SJSA1 (cell line): ENCODE results near the gene EFEMP1. TPM values are rescaled to one million over a fixed set of nuclear protein-coding genes. Genes with fewer than 3 reads are reported as not detected.

Experiments
- DNase-seq, 2 experiments: peaks; one replicate each; pipeline ENCODE4 v3.0.0-alpha.2; 2015 to 2020; ENCODE audit warnings: low spot score in 2 of 2, low read depth in 1 of 2
- H3K27ac ChIP-seq: fragments of 250-450 bp; sonication (Bioruptor Pico); 2 replicates; pipeline ENCODE4 v1.5.1; 2020; ENCODE audit warnings: mild to moderate bottlenecking, moderate library complexity
- H3K27me3 ChIP-seq: fragments of 250-450 bp; sonication (Bioruptor Pico); replicated peaks from 2 replicates; pipeline ENCODE4 v1.5.1; 2020; ENCODE audit warnings: mild to moderate bottlenecking, moderate library complexity
- H3K36me3 ChIP-seq: fragments of 250-450 bp; sonication (Bioruptor Pico); 2 replicates; pipeline ENCODE4 v1.5.1; 2020; ENCODE audit warnings: mild to moderate bottlenecking
- H3K4me1 ChIP-seq: fragments of 250-450 bp; sonication (Bioruptor Pico); replicated peaks from 2 replicates; pipeline ENCODE4 v1.6.1; 2021; ENCODE audit warnings: mild to moderate bottlenecking
- H3K4me3 ChIP-seq: fragments of 250-450 bp; sonication (Bioruptor Pico); 2 replicates; pipeline ENCODE4 v1.5.1; 2020; ENCODE audit warnings: mild to moderate bottlenecking
- H3K9me3 ChIP-seq: fragments of 250-450 bp; sonication (Bioruptor Pico); replicated peaks from 2 replicates; pipeline ENCODE4 v1.5.1; 2020; ENCODE audit warnings: mild to moderate bottlenecking
- total RNA-seq: library from RNA; depleted of rRNA; stranded (reverse); fragments of >200 nt; shearing (Covaris generic); gene quantifications from 2 replicates; pipeline ENCODE4 v1.2.3, GENCODE V29; 2014

The EFEMP1 gene
- total RNA-seq, 1 experiment from 2014 or later: 287 TPM

GRCh38 chr2:55922291-55922907 lies 1.2 kb downstream of the EFEMP1 start:
- DNase-seq: no peak

GRCh38 chr2:55919574-55919973 lies 4.0 kb downstream of the EFEMP1 start:
- Histone ChIP-seq H3K9me3 (no peaks in the 10 kb centered on the region), H3K36me3 (peaks cover 56% of the 10 kb centered on the region), H3K4me1 (peaks cover 39% of the 10 kb centered on the region), H3K27me3 (no peaks in the 10 kb centered on the region), H3K4me3 (no peak overlapping the region), H3K27ac (no peak overlapping the region)
- DNase-seq: no peak

More at GRCh38 chr2:55922291-55922907, 1.2 kb downstream of the EFEMP1 start:
- H3K4me1 ChIP-seq: peaks cover 21% of the 10 kb centered on the region
- peak overlapping the region; percentile 62 for H3K4me3 ChIP-seq
- H3K36me3 ChIP-seq: peaks cover 34% of the 10 kb centered on the region
- no peaks in the 10 kb centered on the region for H3K27me3 ChIP-seq
- H3K9me3 ChIP-seq: no peaks in the 10 kb centered on the region
- no peak overlapping the region for H3K27ac ChIP-seq

GRCh38 chr2:55918856-55919255 lies 4.7 kb downstream of the EFEMP1 start:
- Histone ChIP-seq H3K9me3 (no peaks in the 10 kb centered on the region), H3K27me3 (no peaks in the 10 kb centered on the region), H3K36me3 (peaks cover 60% of the 10 kb centered on the region), H3K4me3 (no peak overlapping the region), H3K4me1 (peaks cover 34% of the 10 kb centered on the region), H3K27ac (no peak overlapping the region)
- DNase-seq: no peak

GRCh38 chr2:55917713-55918390 lies 5.7 kb downstream of the EFEMP1 start:
- no peaks in the 10 kb centered on the region for H3K27me3 ChIP-seq
- peaks cover 61% of the 10 kb centered on the region for H3K36me3 ChIP-seq
- no peaks in the 10 kb centered on the region for H3K9me3 ChIP-seq
- no peak for DNase-seq
- H3K4me1 ChIP-seq: peaks cover 33% of the 10 kb centered on the region
- no peak overlapping the region for H3K27ac ChIP-seq
- no peak overlapping the region for H3K4me3 ChIP-seq

GRCh38 chr2:55917117-55917516 lies 6.5 kb downstream of the EFEMP1 start:
- Histone ChIP-seq H3K27me3 (no peaks in the 10 kb centered on the region), H3K4me3 (no peak overlapping the region), H3K4me1 (peaks cover 28% of the 10 kb centered on the region), H3K36me3 (peaks cover 66% of the 10 kb centered on the region), H3K27ac (no peak overlapping the region), H3K9me3 (no peaks in the 10 kb centered on the region)
- DNase-seq: no peak

- DNase-seq: no peak
- no peaks in the 10 kb centered on the region for H3K27me3 ChIP-seq
- peaks cover 25% of the 10 kb centered on the region for H3K4me1 ChIP-seq
- no peak overlapping the region for H3K4me3 ChIP-seq
- no peaks in the 10 kb centered on the region for H3K9me3 ChIP-seq
- H3K36me3 ChIP-seq: peaks cover 65% of the 10 kb centered on the region
- no peak overlapping the region for H3K27ac ChIP-seq
Observed at GRCh38 chr2:55916473-55917049, 7.0 kb downstream of the EFEMP1 start.

GRCh38 chr2:55914786-55915185 lies 8.8 kb downstream of the EFEMP1 start:
- Histone ChIP-seq H3K4me3 (no peak overlapping the region), H3K36me3 (peaks cover 62% of the 10 kb centered on the region), H3K27me3 (no peaks in the 10 kb centered on the region), H3K4me1 (peaks cover 18% of the 10 kb centered on the region), H3K9me3 (no peaks in the 10 kb centered on the region), H3K27ac (no peak overlapping the region)
- no peak for DNase-seq

- no peaks in the 10 kb centered on the region for H3K27me3 ChIP-seq
- no peak overlapping the region for H3K4me3 ChIP-seq
- peaks cover 58% of the 10 kb centered on the region for H3K36me3 ChIP-seq
- DNase-seq: no peak
- no peak overlapping the region for H3K27ac ChIP-seq
- no peaks in the 10 kb centered on the region for H3K9me3 ChIP-seq
- H3K4me1 ChIP-seq: peaks cover 18% of the 10 kb centered on the region
Observed at GRCh38 chr2:55912926-55913325, 10.7 kb downstream of the EFEMP1 start.

- Histone ChIP-seq H3K27ac (no peak overlapping the region), H3K9me3 (no peaks in the 10 kb centered on the region), H3K4me3 (no peak overlapping the region), H3K36me3 (peaks cover 43% of the 10 kb centered on the region), H3K4me1 (peaks cover 2% of the 10 kb centered on the region; the same call in 1 of the 2 replicates), H3K27me3 (no peaks in the 10 kb centered on the region)
- DNase-seq: no peak
Observed at GRCh38 chr2:55910077-55910476, 13.5 kb downstream of the EFEMP1 start.

GRCh38 chr2:55907686-55908085 lies 15.9 kb downstream of the EFEMP1 start:
- no peak overlapping the region for H3K4me3 ChIP-seq
- H3K4me1 ChIP-seq: no peaks in the 10 kb centered on the region
- no peak overlapping the region for H3K27ac ChIP-seq
- peaks cover 50% of the 10 kb centered on the region for H3K36me3 ChIP-seq
- no peak for DNase-seq
- H3K27me3 ChIP-seq: no peaks in the 10 kb centered on the region
- H3K9me3 ChIP-seq: peaks cover 9% of the 10 kb centered on the region; the same call in 1 of the 2 replicates

- Histone ChIP-seq H3K27ac (no peak overlapping the region), H3K4me3 (no peak overlapping the region), H3K9me3 (peaks cover 9% of the 10 kb centered on the region; the same call in 1 of the 2 replicates), H3K4me1 (peaks cover 1% of the 10 kb centered on the region), H3K27me3 (no peaks in the 10 kb centered on the region), H3K36me3 (peaks cover 50% of the 10 kb centered on the region)
- DNase-seq: no peak
Observed at GRCh38 chr2:55906993-55907392, 16.6 kb downstream of the EFEMP1 start.

- H3K36me3 ChIP-seq: peaks cover 43% of the 10 kb centered on the region
- peaks cover 12% of the 10 kb centered on the region for H3K4me1 ChIP-seq
- peaks cover 9% of the 10 kb centered on the region; the same call in 1 of the 2 replicates for H3K9me3 ChIP-seq
- H3K27ac ChIP-seq: no peak overlapping the region
- H3K27me3 ChIP-seq: no peaks in the 10 kb centered on the region
- no peak overlapping the region for H3K4me3 ChIP-seq
- DNase-seq: no peak
Observed at GRCh38 chr2:55903727-55904126, 19.9 kb downstream of the EFEMP1 start.

GRCh38 chr2:55902971-55903370 lies 20.6 kb downstream of the EFEMP1 start:
- no peak overlapping the region for H3K27ac ChIP-seq
- H3K4me1 ChIP-seq: peaks cover 12% of the 10 kb centered on the region
- peaks cover 9% of the 10 kb centered on the region; the same call in 1 of the 2 replicates for H3K9me3 ChIP-seq
- H3K36me3 ChIP-seq: peaks cover 41% of the 10 kb centered on the region
- H3K27me3 ChIP-seq: no peaks in the 10 kb centered on the region
- no peak overlapping the region for H3K4me3 ChIP-seq
- no peak for DNase-seq

- Histone ChIP-seq H3K4me1 (peaks cover 12% of the 10 kb centered on the region), H3K4me3 (no peak overlapping the region), H3K27me3 (no peaks in the 10 kb centered on the region), H3K9me3 (peaks cover 9% of the 10 kb centered on the region; the same call in 1 of the 2 replicates), H3K36me3 (peaks cover 37% of the 10 kb centered on the region), H3K27ac (no peak overlapping the region)
- DNase-seq: no peak
Observed at GRCh38 chr2:55902429-55902828, 21.2 kb downstream of the EFEMP1 start.
